A673 (cell line): ENCODE measurements around the gene MAMDC2.

Source experiments
- CTCF ChIP-seq: fragments of 300-800, 200-600 bp; sonication (generic); conservative IDR thresholded peaks from 2 replicates; pipeline ENCODE4 v1.5.1; 2017; ENCODE audit warnings: low read depth, mild to moderate bottlenecking, antibody characterized with exemption, low read length, moderate library complexity, mixed read lengths
- EZH2 ChIP-seq: fragments of 200-600 bp; sonication (generic); IDR thresholded peaks from 2 replicates; pipeline ENCODE4 v1.6.1; 2017; ENCODE audit warnings: borderline replicate concordance, low read depth, mild to moderate bottlenecking, mixed read lengths, antibody characterized with exemption, low read length; ENCODE audit not compliant: poor library complexity, severe bottlenecking

- TF ChIP-seq CTCF (no peak), EZH2 (no peak)
Measured at GRCh38 chr9:69997524-69997923, 46.1 kb upstream of the MAMDC2 start.
